ENCODE results near the gene DNM3. TPM values are rescaled to one million over a fixed set of nuclear protein-coding genes. Genes with fewer than 3 reads are reported as not detected.

The DNM3 gene
- total RNA-seq, 6 experiments from 2014 or later, result 0.25 to 0.73 (median 0.39) TPM

- Mint-ChIP-seq H3K4me1 (ENCODE audit: low read depth) (peaks cover 7% of the 10 kb centered on the region; the same call in 1 of the 2 replicates), H3K9me3 (no peaks in the 10 kb centered on the region), H3K27ac (no peak overlapping the region), H3K27me3 (ENCODE audit: insufficient read depth) (no peaks in the 10 kb centered on the region), H3K4me3 (no peak overlapping the region), H3K36me3 (ENCODE audit: low read depth) (no peaks in the 10 kb centered on the region)
- TF ChIP-seq, protein P1, sequence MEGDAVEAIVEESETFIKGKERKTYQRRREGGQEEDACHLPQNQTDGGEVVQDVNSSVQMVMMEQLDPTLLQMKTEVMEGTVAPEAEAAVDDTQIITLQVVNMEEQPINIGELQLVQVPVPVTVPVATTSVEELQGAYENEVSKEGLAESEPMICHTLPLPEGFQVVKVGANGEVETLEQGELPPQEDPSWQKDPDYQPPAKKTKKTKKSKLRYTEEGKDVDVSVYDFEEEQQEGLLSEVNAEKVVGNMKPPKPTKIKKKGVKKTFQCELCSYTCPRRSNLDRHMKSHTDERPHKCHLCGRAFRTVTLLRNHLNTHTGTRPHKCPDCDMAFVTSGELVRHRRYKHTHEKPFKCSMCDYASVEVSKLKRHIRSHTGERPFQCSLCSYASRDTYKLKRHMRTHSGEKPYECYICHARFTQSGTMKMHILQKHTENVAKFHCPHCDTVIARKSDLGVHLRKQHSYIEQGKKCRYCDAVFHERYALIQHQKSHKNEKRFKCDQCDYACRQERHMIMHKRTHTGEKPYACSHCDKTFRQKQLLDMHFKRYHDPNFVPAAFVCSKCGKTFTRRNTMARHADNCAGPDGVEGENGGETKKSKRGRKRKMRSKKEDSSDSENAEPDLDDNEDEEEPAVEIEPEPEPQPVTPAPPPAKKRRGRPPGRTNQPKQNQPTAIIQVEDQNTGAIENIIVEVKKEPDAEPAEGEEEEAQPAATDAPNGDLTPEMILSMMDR (IDR thresholded peaks at IDR 0.05), result no peak
- no peak for DNase-seq
These were observed 243.6 kb downstream of the DNM3 start for GRCh38 chr1:172084876-172085275.

DNA sequence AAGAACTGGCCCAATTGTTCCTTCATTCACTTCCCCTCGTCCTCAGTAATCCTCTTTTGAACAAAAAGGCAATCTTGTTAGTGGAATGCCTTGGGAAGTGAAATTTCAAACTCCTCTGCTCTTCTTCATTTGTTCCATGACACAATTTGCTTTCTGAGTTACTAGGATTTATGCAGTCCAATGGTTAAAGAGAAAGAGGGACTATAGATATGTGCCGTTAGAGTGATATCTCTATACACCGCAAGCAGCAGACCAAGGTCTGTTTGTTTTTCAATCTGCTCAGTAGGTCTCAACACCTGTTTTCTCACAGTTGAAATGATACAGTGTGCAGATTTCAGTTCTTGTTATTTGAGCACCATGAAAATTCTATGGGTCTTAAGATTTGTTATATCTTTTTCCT lies 244.0 kb downstream of the DNM3 start:
- DNase-seq, result no peak
- H3K4me1 Mint-ChIP-seq (ENCODE audit: low read depth), result peaks cover 10% of the 10 kb centered on the region; the same call in 1 of the 2 replicates
- H3K9me3 Mint-ChIP-seq, result no peaks in the 10 kb centered on the region
- H3K27me3 Mint-ChIP-seq (ENCODE audit: insufficient read depth), result no peaks in the 10 kb centered on the region
- no peak overlapping the region for H3K4me3 Mint-ChIP-seq
- H3K36me3 Mint-ChIP-seq (ENCODE audit: low read depth), result no peaks in the 10 kb centered on the region
- no peak overlapping the region for H3K27ac Mint-ChIP-seq
- TF ChIP-seq, protein P1 (IDR thresholded peaks at IDR 0.05), result no peak

DNA sequence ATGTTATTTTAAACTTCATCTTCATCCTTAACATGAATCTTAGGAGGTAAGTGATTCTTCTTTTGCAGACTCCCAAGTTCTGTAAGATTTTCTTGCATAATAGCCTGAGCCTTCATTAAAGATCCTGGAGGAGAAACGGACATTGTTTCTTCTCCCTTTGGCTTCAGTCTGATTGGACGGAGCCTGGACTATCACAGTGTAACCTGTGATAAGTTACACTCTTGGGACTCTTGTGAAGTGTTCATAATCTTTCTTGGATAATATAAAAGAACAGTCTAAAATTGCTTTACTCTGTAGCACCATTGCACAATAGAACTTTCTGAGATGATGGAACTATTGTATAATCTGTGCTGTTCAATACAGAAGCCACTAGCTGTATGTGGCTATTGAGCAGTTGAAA lies 244.8 kb downstream of the DNM3 start:
- H3K27me3 Mint-ChIP-seq (ENCODE audit: insufficient read depth), result no peaks in the 10 kb centered on the region
- TF ChIP-seq, protein P1 (IDR thresholded peaks at IDR 0.05), result no peak
- no peak overlapping the region for H3K4me3 Mint-ChIP-seq
- H3K27ac Mint-ChIP-seq, result no peak overlapping the region
- no peak for DNase-seq
- H3K36me3 Mint-ChIP-seq (ENCODE audit: low read depth), result no peaks in the 10 kb centered on the region
- peaks cover 12% of the 10 kb centered on the region; the same call in 1 of the 2 replicates for H3K4me1 Mint-ChIP-seq (ENCODE audit: low read depth)
- no peaks in the 10 kb centered on the region for H3K9me3 Mint-ChIP-seq

DNA sequence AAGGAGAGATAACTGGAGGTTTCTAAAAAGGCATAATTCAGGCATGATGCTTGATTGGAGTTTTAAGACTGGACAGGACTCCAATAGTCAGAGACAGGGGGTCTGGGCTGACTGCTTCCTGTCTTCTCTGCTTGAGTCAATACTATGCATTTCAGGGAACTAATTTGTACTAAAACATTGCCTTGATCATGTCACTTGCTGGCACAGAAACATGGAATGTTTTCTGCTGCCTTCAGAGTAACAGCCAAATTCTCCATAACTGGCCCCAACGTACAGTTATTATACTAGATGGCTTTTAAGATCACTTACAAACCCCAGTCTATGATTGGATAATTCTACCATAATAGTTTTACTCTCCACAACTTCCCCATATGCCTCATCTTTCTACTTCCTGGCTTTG lies 247.0 kb downstream of the DNM3 start:
- Mint-ChIP-seq H3K9me3 (no peaks in the 10 kb centered on the region), H3K4me1 (ENCODE audit: low read depth) (peaks cover 13% of the 10 kb centered on the region; the same call in 1 of the 2 replicates), H3K27me3 (ENCODE audit: insufficient read depth) (no peaks in the 10 kb centered on the region), H3K4me3 (no peak overlapping the region), H3K27ac (no peak overlapping the region), H3K36me3 (ENCODE audit: low read depth) (no peaks in the 10 kb centered on the region)
- no peak for DNase-seq
- TF ChIP-seq, protein P1 (IDR thresholded peaks at IDR 0.05), result no peak

DNA sequence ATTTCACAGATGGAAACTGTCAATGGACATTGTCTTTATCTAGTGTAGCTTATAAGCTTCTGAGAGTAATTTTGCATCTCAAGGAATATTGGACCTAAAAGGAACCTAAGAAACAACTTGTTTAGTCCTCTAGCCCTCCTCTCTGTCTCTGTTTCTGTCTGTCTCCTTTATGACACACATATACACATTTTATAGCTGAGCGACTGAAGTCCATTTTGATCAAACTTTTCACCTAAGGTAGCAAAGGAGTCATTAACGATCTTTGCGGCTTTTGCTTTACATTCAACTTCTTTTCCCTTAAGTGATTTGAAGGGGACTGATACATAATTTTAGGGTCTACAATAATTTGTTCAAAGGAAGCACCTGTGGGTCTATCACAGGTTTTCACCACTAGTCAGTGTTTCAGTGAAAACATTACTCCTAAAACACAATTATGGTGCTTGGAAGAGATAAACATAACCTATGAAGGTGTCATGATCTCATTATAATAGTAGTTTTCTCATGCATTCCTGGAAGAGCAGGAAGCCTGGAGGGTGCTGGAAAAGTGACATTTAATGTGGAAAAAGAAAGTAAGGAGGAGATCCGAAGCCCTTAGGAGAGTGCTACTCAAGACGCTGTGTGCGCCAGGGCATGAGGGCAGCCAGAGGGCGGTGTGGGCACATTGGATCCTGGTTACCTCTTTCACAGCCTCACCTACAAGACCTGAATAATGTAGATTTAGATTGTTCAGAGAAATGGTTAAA lies 248.6 kb downstream of the DNM3 start:
- Mint-ChIP-seq H3K9me3 (no peaks in the 10 kb centered on the region), H3K36me3 (ENCODE audit: low read depth) (no peaks in the 10 kb centered on the region), H3K4me1 (ENCODE audit: low read depth) (peaks cover 12% of the 10 kb centered on the region; the same call in 1 of the 2 replicates), H3K4me3 (no peak overlapping the region), H3K27me3 (ENCODE audit: insufficient read depth) (no peaks in the 10 kb centered on the region), H3K27ac (no peak overlapping the region)
- TF ChIP-seq, protein P1 (IDR thresholded peaks at IDR 0.05), result peak; percentile 78
- DNase-seq, result no peak

Measured in HFFc6 (cell line).